Activated CD8-positive, alpha-beta memory T cell treated with anti-CD3 and anti-CD28 coated beads, Interleukin-2, amount 50 U/mL, for 1 hour (primary cell): ENCODE data around the gene TFF2.

Source experiments
- DNase-seq: peaks from one replicate; pipeline ENCODE4 v3.0.0-alpha.2; 2020; ENCODE audit errors: extremely low read depth

The TFF2 gene

DNA sequence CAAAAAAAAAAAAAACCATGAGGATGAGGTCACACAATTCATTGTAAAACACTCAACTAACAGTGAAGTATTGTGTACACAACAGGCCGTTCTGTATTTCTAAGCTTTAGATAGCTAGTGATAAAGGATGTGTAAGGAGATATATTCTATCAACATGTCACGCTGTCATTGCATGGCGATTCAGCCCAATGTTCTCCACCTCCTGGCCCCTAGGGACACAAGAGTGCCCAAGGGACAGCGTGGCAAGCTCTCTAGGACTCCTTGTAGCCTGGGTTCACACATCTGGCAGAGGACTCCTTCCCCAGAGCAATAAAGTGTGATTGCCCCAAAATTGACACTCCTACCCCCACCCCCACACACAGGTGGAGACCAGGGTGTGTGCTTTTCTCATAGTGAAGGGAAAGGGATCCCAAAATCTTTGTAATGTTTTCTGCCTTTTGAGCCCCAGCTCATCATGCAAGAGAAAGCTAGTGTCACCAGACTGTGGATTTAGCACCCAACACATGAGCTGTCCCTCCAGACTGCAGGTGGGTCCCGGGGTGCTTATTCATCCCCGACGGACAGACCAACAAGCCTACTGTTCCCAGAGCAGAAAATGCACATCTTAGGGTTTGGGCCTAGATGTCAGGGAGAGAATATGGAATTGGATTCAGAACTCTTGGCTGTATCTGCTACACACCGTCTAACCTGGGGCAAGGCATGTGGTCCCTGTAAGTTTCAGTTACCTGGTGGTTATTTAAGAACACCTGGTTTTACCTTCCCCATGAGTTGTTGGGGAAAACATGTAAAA is 33.6 kb upstream of the TFF2 start:
- DNase-seq: no peak

DNA sequence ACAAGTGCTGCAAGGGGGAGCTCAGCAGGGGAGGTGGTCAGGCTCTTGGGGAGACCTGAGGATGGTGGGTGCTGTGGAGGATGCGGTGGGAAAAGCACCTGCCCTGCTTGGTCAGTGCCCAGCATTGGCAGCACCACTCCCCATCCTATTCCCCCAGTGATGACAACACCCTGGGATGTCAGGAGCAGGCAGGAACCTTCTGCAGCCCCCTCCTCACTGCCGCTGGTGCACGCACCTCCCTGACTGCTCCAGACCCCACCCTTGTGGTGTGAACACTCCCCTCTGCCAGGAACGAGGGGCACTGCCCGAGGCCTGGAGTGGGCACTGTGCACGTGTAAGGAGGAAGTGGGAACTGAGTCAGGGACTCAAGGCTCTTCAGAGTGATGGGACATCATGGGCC is 32.5 kb upstream of the TFF2 start:
- no peak for DNase-seq

DNA sequence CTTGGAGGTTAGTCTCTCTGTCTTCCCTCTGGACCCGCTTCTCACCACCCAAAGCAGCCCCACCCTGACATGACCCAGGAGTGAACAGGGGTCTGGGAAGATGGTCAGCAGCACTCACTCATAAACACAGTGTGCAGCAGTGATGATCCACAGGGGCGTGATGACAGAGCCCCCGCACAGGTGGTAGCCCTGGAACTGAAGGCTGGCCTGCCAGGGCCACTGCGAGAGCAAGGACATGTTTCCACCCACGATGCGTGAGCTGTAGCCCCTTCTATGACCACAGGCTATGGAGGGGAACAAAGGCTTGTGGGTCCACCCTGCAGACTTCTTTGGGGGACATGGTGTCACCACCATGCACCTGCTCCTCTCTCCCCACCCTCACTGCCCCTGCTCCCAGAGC is 32.1 kb upstream of the TFF2 start:
- DNase-seq: no peak

DNA sequence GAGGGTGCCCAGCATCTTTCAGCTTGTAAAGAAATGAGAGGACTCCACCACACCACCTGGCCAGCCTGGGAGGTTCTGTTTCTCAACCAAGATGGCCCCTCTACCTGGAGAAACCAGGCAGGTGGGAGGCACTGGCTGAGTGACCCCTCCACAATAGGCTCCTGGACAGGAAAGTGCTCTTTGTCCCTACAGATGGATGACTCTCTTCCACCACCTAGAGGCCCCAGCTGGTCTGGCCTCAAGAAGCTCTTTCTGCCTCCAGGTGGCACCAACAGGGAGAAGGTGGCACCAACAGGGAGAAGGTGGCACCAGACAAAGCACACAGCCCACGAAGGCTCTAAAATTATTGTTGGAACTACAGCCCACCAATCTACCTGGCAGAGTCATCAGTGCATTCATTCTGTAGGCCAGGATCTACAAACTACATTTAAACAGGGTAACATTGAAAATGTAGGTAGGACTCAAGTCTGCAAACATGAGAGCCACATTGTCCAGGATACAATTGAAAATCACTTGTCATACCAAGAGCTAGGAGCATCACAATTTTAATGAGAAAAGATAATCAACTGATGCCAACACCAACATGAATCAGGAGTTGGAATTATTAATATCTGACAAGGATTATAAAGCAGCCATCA is 30.7 kb upstream of the TFF2 start:
- no peak for DNase-seq

DNA sequence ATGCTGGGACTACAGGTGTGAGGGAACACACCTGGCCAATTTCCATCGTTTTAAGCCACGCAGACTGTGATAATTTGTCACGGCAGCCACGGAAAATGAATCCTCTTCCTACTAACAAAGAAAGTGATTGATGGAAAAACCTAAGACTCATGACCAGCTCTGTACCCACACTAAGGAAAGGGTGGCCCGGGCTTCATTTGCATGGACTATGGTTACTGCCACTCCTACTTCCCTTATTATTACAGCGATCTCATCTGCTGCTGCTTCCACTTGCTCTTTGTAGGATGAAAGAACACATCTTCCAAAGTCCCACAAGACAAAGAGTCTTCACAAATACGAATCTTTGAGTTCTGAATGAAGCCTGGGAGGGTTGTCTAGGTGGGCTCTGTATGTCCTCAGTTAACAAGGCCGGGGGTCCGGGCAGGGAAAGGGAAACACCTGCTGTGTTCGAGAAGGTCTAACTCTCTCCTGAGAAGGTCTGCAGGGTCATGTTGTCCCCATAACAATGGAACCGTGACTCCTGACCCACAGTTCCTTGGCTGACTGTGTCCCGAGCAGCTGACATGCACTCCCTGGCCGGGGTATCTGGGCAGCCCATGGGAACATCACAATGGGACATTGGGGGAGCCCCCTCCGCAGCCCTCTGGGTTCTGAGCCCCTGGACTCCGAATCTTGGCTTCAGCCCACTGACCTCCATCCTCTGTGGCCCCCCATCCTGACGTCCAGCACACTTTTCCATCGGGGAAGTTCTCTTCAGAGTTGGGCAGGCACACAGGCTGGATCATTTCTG is 28.8 kb upstream of the TFF2 start:
- no peak for DNase-seq

DNA sequence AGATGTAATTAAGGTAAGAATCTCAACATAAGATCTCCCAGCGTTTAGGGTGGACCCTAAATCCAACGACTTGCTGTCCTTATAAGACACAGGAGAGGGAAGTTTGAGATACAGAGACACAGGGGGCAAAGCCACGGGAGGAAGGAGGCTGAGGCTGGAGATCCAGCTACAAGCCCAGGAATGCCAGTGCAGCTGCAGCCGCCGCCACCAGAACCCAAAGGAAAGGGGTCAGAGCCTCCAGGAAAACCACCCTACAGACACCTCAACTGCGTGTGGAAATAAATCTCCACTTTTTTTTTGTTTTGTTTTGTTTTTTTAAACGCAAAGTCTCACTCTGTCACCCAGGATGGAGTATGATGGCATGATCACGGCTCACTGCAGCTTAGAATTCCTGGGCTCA is 27.6 kb upstream of the TFF2 start:
- DNase-seq: no peak

DNA sequence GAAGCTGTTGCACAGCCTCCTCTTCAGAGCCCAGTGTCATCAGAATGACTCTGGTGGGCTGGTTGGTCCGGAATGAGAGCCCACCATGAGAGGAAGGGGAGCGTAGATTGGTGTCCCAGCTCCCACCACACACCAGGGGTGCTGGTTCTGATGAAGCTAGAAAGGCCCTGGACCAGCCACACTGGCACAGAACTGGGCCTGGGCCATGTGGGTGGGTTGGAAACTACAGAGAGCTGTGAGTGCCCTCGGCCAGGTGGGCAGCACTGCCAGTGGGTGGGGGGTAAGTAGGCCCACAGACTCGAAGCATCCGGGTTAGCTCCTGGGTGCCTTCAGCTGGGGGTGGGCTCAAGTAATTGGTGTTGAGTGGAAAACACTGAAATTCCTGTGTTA is 27.2 kb upstream of the TFF2 start:
- no peak for DNase-seq

DNA sequence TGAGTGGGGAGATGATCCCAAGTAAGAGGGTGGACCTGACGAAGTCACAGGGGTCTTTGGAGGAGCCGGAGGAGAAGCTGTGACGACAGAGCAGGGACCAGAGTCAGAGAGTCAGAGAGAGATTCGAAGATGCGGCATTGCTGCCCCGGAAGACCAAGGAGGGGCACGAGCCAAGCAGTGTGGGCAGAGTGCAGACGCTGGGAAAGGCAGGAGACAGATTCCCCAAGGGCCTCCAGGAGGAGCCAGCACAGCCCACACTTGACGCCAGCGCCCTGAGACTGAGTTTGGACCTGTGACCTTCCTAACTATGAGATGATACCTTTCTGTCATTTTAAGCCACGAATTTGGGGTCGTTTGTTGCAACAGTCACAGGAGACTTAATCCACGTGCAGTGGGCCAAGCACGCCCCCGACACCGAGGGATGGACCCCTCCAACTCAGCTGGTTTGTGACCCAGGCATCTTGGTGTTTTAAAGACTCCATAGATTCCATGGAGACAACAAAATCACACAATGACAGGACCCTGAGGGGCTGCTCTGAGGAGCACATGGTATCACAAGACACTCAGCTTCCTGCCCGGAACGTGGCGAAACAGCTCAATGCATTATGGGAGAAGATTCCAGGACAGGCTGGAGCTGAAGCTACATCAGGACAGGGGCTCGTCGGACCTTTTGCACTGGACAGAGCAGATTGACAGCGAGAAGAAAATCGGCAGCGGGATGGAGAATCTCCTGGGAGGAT is 26.6 kb upstream of the TFF2 start:
- no peak for DNase-seq

DNA sequence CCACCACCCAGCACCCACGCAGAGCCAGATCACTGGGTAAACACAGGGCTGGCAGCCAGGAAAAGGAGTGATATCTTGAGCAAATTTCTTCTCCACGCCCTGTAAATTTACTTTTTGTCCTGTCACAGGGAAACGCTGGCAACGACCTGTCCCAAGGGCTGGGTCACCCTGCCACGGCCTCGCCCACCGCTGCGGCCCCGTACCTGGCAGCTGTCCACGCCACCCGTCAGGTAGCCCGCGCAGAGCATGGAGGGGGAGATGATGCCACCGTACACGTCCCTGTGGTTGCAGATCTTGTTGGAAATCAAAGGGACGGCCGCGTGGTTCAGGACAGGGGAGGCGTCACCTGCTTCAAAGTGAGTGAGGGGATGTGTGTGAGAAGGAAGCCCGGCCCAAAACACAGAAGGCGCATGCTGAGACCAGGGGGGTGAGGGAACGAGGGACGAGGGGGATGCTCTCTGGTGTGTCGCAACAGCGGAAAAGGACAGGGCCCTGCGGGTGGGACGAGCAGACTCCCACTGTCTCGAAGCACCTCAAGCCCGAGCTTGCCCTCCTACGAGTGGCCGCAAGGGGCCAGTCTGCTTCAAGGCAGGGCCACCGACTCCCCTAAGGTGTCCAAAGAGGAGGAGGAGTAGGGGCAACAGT is 25.7 kb upstream of the TFF2 start:
- DNase-seq: no peak

DNA sequence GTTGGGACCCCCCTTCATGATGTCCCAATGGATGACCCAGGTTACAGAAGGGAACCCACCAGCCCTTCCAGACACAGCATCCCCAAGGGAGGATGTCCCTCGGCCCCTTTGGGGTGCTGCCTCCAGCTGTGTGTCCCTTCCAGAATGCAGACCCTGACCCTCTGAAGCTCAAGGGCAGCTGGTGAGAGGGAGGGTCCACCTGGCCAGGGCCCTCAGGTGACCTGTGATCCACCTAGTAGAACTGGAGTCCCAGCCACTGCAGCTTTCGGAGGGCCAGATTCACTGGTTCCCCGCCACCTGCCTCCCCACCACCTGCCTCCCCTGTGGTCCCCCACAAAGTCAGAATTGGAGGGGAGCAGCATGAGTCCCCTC is 25.2 kb upstream of the TFF2 start:
- no peak for DNase-seq

DNA sequence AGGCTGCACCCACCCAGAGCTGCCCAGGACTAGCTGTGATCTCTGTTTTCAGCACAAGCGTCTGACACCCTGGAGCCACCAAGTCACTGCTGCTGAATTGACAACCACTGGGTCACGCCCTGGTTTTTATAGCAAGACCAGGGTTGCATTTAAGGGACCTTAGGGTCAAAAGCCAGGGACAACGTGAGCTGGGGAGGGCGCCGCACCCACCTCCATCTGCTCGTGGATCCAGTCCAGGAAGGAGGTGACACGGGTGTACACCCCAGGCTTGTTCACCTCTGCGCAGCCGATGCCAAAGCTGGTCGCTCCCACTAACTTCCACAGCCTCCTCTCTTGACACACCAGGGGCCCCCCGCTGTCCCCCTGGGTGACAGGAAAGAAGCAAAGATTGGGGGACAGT is 24.7 kb upstream of the TFF2 start:
- no peak for DNase-seq

DNA sequence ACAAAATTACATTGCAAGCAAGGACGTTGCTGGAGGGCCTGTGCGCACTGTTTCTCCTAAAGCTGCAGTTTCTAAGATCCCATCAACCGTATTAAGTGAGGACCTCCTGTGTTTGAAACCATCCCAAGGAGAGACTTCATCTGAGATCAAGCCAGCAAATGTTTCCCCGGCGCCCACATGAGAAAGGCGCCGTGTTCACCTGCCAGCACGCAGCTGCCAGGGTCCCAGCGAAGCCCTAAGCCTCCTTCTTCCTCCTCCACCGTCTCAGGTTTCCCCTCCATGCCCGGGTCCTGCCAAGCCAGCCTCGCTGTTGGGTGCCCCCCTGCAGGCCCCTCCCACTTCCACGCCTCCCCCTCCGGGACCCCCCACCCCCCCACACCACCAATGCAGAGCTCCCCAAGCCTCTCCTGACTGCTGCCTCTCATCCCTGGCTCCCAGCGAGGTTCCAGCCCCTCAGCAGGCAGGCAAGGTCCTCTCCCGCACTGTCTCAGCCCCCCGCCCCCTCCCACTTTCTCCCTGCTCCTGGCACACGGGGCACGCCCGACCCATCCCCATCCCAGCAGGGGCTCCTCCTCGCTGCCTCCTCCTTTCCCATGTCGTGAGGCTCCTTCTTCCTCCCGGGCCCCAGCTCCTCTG is 24.2 kb upstream of the TFF2 start:
- no peak for DNase-seq

DNA sequence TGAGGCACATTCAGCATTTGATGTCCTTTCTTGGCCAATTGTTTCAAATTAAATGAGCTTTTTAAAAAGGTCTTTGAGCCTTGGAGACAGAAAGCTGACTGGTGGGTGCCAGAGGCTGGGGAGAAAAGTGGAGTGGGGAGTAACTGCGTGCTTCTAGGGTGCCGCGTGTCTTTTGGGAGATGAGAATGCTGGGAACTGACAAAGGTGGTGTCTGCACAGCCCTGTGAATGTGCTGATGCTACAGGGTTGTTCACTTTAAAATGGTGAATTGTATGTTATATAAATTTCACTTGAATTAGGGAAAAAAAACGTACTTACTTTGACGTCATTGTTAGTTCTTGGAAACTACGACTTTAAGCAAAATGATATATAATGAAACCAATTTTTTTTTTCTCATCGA is 23.7 kb upstream of the TFF2 start:
- DNase-seq: no peak

DNA sequence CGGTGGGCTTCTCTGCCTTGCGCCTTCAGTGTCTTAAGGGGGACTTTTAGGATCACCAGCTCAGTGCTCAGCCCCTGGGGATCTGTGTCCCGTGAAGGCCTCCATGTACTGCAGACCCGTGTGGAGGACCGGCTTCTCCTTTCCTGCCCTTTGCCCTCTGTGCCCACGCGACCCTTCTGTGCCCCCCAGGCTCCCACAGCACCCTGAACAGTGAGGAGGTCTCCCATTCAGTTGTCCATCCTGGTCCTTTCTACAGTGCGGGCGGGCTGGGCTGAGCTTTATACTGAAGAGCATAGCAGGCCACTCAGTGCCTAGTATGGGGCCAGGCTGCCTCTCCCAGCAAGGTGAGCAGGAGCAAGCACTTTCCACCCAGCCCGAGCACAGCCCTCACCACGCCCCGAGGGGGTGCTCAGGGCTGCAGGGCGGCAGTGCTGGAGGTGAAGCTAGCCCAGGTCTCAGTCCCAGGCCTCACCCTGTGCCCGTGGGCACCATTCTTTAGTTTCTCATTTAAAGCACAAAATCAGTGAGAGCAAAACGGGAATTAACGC is 23.2 kb upstream of the TFF2 start:
- DNase-seq: no peak

DNA sequence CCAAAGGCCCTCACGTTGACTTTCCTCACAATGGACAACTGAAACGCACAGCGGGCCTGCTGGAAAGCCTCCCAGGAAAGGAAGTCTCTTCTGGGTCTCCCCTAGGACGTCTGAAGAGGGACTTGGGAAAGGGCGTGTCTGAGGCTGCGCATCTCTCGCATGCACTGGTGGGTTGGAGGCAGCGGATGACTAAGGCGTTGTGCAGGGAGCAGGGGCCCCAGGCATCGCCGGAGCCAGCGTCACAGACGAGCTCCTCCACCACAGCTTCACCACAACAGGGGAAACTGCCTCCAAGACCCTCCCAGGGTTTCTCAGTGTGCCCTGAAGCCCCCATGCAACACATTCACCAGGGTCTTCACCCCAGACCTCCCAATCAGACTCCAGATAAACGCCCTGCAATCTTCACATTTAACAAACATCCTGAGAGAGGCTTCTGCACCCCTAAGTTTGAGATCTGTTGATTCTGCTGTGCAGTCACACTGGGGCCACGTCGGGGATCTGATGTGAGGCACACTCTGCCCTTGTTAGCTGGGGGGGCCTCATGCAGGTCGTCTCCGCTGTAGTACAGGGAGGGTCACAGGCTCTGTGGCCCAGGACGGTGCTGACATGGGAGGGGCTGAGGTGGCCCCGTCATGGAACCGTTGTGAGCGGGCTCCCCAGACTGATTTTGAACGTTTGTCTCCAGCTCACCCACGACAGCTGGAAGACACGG is 22.6 kb upstream of the TFF2 start:
- DNase-seq: no peak

DNA sequence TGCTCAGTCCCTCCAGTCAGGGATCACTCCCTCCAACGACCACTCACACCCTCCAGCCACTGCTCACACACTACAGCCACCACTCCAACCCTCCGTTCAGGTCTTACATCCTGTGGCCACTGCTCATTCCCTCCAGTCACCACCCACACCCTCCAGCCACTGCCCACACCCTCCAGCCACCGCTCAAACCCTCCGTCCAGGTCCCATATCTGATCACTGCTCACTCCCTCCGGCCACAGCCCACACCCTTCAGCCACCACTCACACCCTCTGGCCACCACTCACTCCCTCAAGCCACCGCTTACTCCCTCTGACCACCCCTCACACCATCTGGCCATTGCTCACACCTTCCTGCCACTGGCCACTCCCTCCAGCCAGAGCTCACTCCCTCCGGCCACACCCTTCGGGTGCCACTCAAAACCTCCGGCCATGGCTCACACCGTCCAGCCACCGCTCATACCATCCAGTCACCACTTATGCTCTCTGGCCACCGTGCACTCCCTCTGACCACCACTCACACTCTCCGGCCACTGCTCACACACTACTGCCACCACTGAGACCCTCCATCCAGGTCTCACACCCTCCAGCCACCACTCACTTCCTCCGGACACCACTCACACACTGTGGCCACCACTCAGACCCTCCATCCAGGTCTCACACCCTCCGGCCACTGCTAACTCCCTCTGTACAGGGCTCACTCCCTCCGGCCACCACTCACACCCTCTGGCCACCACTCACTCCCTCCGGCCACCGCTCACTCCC is 20.3 kb upstream of the TFF2 start:
- DNase-seq: no peak

DNA sequence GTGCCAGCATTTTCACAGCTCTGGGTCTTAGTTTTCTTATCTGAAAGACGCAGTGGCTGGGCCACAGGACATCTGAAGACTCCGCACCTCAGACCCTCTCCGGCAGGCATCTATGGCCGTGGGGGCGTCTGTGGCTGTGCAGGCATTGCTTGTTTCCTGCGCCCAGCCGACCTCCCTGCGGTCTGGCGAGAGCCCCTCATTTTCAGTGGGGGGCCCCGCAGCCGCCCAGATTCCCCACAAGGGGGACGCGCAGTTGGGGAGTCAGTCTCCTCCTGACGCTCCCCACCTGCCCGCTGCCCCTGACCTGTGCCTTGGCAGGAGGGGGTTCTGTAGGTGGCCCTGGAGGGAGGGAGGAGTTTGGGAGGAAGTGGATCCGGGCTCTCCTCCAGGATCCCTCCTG is 19.0 kb upstream of the TFF2 start:
- DNase-seq: no peak

DNA sequence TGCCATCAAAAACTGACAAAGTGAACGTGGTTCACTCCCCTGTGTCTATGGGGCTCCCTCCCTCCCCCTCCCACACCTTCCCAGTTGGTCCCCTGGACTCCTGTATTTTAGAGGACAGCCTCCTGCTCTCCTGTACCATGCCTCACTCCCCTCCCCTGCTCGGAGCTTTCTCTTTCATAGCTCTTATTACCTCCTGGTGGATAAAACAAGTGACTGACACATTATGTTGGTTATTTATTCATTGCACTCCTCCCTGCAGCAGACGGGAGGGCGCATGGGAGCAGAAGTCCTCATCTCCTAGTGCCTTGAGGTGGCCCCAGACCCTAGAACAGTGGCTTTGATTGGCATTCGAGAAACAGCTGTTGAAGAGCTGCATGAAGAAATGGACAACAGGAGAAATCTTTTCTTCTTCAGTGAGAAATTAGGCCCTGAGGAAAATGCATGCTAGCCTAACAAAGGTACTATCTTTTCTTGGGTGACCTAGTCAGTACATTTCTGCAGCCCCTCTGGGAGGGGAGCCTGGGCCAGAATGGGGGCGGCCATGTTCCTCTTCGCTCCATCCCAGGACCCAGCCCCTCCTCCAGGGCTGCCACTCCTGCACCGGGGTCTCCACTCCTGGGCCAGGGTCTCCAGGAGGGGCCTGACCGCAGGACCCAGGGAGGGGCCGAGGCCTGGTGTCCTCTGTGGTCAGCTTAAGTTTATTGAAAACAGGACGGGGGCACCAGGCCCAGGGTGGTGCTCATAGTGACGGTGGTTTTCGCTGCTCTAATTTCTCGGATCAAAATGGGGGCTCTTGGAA is 16.8 kb upstream of the TFF2 start:
- DNase-seq: no peak
